ENCODE measurements around the gene NT5C3B.
"Not testable (repeated sequence)": the region's sequence is repeated elsewhere in the genome, so short reads cannot be mapped to it uniquely, and the experiment has no call there.

The NT5C3B gene

DNA sequence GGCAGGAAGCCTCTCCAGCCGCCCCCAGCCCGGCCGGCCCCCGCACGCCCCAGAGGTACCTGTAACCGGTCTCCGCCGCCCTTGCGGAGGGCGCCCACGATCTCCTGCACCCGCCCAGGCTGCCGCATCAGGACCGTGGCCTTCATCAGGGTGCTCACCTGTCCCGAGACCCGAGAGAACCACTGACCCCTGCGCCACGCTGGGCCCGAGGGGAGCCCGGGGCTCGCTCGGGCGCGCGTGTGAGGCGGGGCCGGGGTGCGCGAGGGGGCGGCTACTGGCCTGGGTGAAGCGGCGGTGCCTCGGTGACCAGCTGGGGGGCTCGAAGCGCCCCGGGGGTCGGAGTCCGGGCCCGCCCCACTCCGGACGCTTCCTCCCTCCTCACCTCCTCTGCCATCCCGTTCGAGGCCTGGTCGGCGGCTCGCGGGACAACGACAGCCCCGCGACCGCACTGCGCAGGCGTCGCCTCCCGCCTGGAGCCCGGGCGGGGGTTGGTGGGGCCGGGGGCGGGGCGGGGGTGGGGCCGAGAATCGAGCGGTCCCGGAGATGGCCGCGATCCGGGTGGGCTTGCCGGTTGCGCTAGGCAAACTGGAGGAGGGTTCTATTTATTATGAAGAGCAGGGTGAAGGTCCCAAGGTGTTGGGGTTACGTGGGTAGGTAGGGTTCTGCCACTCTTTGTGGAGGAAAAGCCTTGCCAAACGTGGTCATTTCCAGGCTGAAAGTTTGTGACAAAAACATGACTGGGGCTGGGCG, at the start of gene NT5C3B:
Gene NT5C3B (minus strand): TSS at position 433 of the 750 bp plus-strand sequence. CDS start 39 bp downstream, at position 394.
- DNase-seq (ENCODE audit: low spot score), result peak; percentile 97

- peak; percentile 25 for DNase-seq (ENCODE audit: low spot score)
These were observed 49.7 kb upstream of the NT5C3B start for GRCh38 chr17:41885733-41886132.

- DNase-seq (ENCODE audit: low spot score), result no peak
These were observed 46.7 kb upstream of the NT5C3B start for GRCh38 chr17:41882756-41883155.

DNA sequence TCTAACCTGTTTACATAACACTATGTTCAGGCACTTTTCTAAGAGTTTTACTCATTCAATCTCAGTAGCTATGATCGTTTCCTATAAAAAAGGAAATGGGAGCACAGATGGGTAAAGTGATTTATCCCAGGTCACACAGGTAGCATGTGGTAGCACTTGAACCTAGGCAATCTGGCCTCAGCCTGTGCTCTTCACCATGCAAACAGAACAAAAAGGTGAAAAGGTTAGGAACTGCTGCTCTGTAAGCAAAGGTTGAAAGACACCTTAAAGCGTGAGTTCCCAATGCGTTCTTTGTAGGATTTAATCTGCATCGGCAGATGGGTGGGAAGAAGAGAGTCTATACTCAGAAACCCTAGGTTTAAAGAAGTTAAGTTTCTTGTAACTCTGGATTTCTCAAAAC, 44.1 kb upstream of the NT5C3B start:
- DNase-seq (ENCODE audit: low spot score), result no peak

- DNase-seq (ENCODE audit: low spot score), result not testable (repeated sequence)
These were observed 38.2 kb upstream of the NT5C3B start for GRCh38 chr17:41874293-41874670.

DNA sequence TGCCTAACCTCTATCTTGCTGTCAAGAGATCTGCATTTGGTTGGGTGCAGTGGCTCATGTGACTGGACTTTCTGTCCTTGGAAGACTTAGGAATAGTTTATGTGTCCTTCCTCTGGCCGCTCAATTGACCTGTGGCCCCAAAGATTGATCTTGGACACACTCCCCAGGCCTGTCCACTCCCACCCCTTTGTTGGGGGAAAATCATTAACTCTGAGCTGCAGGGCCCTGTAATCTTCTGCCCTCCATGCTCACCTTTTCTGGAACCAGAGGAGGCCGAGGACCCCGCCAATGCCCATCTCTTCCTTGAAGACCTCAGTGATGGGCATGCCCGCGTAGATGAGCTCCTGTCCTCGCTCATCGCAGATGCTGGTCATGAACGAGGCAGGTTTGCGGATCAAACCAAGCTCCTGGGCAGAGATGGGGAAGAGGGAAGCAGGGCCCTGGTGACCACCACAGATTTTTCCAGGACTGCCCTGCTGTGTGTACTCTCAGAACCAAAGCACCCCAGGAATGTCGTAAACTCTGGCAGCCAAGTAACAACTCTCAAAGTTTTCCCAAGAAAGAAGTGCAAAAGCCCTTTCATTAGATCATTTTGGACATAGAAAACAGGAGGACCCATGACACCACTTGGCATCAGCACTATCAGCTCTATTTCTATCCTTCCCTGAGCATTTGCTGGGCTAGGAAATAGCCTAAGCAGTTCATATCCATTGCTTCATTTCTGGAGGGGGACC, 37.7 kb upstream of the NT5C3B start:
- DNase-seq (ENCODE audit: low spot score), result no peak

DNA sequence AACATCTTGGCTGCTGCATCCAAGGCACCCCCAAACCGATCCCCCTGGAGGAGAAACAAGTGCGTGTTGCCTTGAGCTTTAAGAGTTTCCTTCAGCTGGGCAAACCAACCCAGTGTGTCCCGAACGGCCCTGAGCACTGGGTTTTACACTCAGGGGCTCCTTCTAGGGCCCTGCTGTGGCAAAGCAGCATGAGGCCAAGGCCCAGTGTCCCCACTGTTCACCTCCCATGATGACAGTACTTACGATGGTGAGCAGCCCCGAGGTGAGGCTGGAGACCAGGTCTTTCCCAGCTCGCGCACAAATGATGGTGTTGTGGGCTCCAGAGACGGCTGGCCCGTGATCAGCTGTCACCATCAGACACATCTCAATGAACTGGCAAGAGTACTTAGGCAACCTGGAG, 35.8 kb upstream of the NT5C3B start:
- no peak for DNase-seq (ENCODE audit: low spot score)

- DNase-seq (ENCODE audit: low spot score), result no peak
These were observed 34.6 kb upstream of the NT5C3B start for GRCh38 chr17:41870627-41871026.

DNA sequence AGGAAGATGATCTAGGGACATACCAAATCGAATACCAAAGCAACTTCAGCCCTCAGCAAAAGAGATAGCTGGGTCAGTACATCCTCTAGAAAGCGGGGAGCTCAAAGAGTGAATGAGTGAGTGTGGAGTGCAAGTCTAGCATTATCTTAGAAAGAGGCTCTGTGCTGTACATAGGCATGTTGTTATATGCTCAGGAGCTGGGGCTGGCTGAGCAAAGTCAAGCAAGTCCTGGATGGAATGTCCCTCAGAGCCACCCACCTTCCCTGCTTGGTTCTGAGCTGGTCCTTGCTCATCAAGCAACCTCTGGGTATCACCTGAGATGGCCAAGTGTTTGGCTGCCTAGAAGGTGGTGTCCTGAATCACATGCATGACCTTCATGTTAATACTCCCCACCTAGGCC, 34.1 kb upstream of the NT5C3B start:
- no peak for DNase-seq (ENCODE audit: low spot score)

DNA sequence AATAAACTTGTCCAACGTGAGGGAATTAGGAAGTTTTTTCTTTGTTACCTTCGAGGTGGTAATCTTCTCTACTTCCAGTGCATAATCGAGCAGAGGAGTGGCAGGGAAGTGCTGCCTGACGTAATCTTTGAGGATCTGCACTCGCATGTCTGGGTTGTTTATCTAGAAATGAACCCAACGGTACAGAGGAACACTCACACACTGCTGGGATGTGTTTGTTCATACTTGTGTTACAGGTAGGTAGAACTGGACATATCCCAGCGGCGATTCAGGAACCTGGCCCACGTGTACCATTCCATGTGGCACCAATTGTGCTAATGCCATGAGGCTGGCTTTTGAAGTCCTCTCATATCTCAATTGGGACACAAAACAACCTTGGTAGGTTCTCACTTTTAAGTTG, 33.4 kb upstream of the NT5C3B start:
- DNase-seq (ENCODE audit: low spot score), result no peak

DNA sequence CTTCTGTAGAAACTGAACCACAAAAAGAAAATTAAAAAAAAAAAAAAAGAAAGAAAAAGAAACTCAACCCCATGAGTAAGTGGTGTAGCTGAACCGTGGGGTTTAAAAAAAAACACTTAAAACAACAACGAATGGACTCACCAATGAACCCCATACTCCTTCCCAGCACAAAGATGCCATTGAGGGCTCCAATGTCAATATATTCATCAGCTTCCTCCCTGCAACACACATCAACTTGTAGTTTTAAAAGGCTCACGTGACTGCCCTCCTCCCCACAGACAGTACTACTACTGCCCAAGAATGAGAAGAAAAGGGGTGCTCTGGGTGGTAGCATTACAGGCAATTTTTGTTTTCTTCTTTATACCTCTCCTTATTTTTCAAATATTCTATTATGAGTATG, 32.5 kb upstream of the NT5C3B start:
- DNase-seq (ENCODE audit: low spot score), result no peak

- no peak for DNase-seq (ENCODE audit: low spot score)
These were observed 29.5 kb upstream of the NT5C3B start for GRCh38 chr17:41865596-41865893.

DNA sequence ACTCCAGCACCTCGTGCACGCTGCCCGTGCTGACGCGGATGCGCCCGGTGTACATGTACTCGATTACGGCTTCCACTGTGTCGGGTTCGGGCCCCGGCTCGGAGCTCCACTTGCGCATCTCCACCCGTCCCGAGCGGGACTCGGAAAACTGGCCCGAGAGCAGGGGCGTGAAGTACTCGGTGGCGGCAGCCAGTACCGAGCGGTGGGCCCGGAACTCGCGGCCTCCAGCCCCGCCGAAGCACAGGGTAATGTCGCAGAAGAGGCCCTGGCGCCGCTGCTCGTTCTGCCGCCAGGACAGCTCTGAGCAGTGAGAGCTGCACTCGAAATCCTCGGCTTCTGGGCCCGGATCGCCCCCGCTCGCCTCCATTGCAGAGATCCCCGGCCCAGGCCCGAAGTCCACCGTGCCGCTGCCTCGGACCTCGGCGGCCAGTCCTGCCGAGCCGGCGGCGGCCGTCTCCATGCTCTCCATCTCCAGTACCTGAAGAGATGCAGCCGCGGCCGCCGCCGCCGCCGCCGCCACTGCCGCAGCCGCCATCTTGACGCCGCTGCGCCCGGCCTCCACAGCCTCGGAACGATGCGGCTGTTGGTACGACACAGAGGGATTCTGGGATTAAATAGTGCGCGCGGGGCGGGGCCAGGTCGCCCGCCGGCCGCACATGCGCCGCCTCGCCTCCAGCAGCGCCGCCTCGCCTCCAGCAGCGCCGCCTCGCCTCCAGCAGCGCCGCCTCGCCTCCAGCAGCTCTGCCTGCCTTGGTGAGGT, 29.0 kb upstream of the NT5C3B start, which contains the start of gene KLHL11:
Gene KLHL11 (minus strand): TSS at position 588 of the 760 bp plus-strand sequence. CDS start 53 bp downstream, at position 535.
- DNase-seq (ENCODE audit: low spot score), result peak; percentile 98

- DNase-seq (ENCODE audit: low spot score), result no peak
These were observed 28.4 kb upstream of the NT5C3B start for GRCh38 chr17:41864498-41864835.

DNA sequence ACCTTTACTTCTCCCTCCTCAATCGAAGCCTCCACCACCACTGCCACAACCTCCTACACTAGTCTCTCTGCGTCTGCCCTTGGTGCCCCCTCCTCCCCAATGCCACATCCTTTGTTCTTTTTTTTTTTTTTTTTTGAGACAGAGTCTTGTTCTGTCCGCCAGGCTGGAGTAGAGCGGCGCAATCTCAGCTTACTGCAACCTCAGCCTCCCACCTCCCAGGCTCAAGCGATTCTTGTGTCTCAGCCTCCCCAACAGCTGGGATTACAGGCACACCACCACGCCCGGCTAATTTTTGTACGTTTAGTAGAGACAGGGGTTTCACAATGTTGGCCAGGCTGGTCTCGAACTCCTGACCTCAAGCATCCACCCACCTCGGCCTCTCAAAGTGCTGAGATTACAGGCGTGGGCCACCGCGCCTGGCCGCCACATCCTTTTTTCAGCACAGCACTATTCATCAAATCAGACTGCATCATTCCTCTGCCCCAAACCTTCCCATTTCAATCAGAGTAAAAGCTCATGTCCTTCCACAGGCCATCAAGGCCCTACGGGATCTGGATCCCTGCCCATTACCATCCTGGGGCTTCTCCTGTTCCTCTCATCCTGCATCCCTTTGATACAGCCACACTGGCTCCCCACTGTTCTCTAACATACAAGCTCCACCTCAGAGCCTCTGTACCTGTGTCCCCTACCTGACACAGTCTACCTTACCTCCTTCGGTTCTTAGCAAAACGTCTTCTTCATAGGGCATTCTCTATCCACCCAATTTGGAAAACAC, 27.2 kb upstream of the NT5C3B start:
- DNase-seq (ENCODE audit: low spot score), result no peak

GRCh38 chr17:41860254-41860931, 24.4 kb upstream of the NT5C3B start:
- no peak for DNase-seq (ENCODE audit: low spot score)

GRCh38 chr17:41851382-41851781, 15.3 kb upstream of the NT5C3B start:
- DNase-seq (ENCODE audit: low spot score), result not testable (repeated sequence)

DNA sequence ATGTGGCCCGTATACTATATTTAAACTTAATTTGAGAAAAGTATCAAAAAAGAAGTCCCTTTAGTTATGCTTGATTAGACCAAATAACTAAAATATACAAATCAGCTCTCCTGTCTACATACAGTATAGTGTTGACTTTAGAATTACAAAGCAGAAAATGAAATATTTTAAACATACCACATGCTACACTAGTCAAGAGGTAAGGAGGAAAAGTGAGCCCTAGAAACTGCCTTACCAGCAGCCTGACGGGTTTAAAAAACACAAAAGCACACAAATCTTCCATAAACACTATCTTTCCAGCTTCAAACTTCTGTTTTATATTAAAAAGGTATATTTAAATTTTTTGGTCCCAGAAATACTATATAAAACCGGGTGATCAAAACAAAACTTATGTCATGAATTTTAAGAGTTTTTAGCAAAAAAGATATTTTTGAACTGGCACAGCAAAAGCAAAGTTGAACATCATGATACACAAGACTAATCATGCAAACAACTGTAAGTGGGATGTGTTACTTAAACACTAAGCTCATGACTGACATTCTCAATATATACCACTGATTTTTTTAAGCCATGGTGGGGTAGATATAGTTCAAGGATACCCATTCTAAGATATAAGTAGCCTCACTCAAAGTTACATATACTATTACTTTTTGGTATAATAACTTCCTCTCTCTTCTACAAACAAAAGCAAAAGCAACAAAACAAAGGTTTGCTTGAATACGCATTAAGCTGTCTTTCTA, 13.4 kb upstream of the NT5C3B start:
- DNase-seq (ENCODE audit: low spot score), result no peak

DNA sequence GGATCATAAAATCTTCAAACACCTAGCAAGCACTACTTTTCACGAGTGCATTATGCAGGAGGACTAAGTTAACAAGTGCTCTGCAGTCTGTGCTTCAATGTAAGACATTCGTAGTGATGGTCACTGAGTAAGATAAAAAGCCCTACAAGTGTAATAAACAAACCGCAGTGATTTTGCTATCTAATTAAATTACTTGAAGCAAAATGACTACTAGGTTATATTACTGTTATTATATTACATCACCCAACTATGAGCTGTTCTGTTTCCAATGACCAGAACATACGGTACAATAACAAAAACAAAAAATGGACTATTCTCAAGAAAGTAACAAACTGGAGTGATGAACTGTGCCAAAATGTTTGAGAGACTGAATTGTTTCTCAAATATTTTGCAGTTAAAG, 12.8 kb upstream of the NT5C3B start:
- no peak for DNase-seq (ENCODE audit: low spot score)

DNA sequence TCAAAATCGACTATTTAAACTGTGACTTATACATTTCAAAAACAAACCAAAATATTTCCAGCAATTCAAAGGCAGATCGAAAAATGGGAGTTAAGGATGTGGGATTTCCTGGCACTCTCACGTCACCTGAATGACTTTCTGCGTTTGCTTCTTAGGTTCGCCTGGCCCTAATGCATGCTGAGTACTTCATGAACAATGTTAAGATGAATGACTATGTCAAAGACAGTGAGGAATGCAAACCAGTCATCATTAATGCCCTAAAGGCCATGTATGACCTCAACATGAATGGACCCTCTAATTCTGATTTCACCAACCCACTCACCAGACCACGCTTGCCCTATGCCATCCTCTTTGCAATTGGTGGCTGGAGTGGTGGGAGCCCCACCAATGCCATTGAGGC, 8.9 kb upstream of the NT5C3B start:
- no peak for DNase-seq (ENCODE audit: low spot score)

- not testable (repeated sequence) for DNase-seq (ENCODE audit: low spot score)
These were observed 4.7 kb upstream of the NT5C3B start for GRCh38 chr17:41840781-41841180.
